Prostate gland (tissue), 2 donors: Measurements from ENCODE around the gene TBC1D16. TPM values are rescaled to one million over a fixed set of nuclear protein-coding genes. Genes with fewer than 3 reads are reported as not detected.

Source experiments
- DNase-seq: peaks from one replicate; pipeline ENCODE4 v3.0.0-alpha.2; 2019; ENCODE audit warnings: low spot score
- H3K27ac ChIP-seq, 2 donors: fragments of 200-600 bp; sonication (generic); 2 replicates each; pipeline ENCODE4 v1.5.1; 2017 to 2019
- H3K27me3 ChIP-seq: fragments of 200-600 bp; sonication (generic); replicated peaks from 2 replicates; pipeline ENCODE4 v1.5.1; 2019; ENCODE audit not compliant: insufficient read depth
- H3K36me3 ChIP-seq, 2 donors: fragments of 200-600 bp; sonication (generic); 1 replicate in 1 of 2; 2 replicates in 1 of 2; pipeline versions ENCODE4 v1.5.1 to v1.8.1; 2017 to 2019
- H3K4me1 ChIP-seq: fragments of 200-600 bp; sonication (generic); replicated peaks from 2 replicates; pipeline ENCODE4 v1.5.1; 2019
- H3K4me3 ChIP-seq, 2 donors: fragments of 200-600 bp; sonication (generic); 2 replicates each; pipeline ENCODE4 v1.5.1; 2017 to 2019
- H3K9me3 ChIP-seq: fragments of 200-600 bp; sonication (generic); 2 replicates; pipeline ENCODE4 v1.5.1; 2017
- CTCF ChIP-seq, 4 experiments: fragments of 200-600 bp in 2 of 4; fragments of 450-650 bp in 2 of 4; sonication (generic) in 2 of 4; IDR thresholded peaks; 1 replicate in 3 of 4; 2 replicates in 1 of 4; pipeline ENCODE4 v1.5.1; 2016 to 2019; ENCODE audit warnings: antibody characterized with exemption in 4 of 4, mild to moderate bottlenecking in 2 of 4, moderate library complexity in 2 of 4
- POLR2A ChIP-seq: fragments of 450-650 bp; IDR thresholded peaks from one replicate; pipeline ENCODE4 v1.6.1; 2016; ENCODE audit warnings: antibody characterized with exemption, mild to moderate bottlenecking
- POLR2AphosphoS5 ChIP-seq: sonication (generic); formaldehyde crosslinking; IDR thresholded peaks from one replicate; pipeline ENCODE4 v1.6.1; 2017; ENCODE audit warnings: antibody characterized with exemption
- WGBS: methylation state at CpG from one replicate; pipeline ENCODE4 v1.1.5; 2018; 5-methylcytosine and 5-hydroxymethylcytosine counted together
- intact Hi-C: fragments of 100-400 bp; cut with DNase I; formaldehyde crosslinking; loops from one replicate; pipeline ENCODE4 v1.14.2; 2022
- total RNA-seq, 2 donors: library from RNA; depleted of rRNA; stranded (reverse); fragments of >200 nt; gene quantifications; one replicate each; pipeline ENCODE4 v1.1.0, GENCODE V29; 2016

Gene TBC1D16
- total RNA-seq, 2 donors from 2014 or later = 29.1 to 41.9 TPM

DNA sequence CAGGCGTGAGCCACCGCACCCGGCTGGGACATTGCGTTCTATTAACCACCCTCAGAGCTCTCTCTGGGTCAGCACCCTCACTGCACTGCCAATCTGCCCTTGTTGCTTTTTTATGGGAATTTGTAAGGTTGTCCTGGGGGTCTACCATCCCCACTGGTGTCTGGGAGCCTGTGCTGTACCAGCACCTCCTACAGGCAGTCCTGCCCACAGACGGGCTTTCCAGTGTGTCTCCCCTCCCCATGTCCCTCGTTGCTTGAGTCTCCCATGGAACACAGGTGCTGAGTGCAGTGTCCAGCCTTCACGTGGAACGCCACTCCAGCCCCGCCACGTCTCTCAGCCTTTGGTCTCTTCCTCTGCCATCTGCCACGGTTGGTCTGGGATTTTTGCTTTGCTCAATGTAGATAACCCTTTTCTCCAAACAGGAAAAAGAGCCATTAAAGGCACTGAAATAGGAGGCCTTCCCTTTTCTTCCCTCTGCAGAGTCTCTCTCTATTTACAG lies 128.4 kb downstream of the TBC1D16 start:
- Histone ChIP-seq H3K4me3 (no peak overlapping the region), H3K27me3 (no peaks in the 10 kb centered on the region), H3K4me1 (no peaks in the 10 kb centered on the region), H3K27ac (no peak overlapping the region), H3K9me3 (no peaks in the 10 kb centered on the region), H3K36me3 (no peaks in the 10 kb centered on the region)
- DNase-seq = no peak
- intact Hi-C loops = no loop called here
- TF ChIP-seq CTCF (IDR thresholded peaks at IDR 0.05) (no peak), POLR2A (no peak), POLR2AphosphoS5 (no peak)
- WGBS = 84% methylated on average over 11 of the region's 11 CpGs

DNA sequence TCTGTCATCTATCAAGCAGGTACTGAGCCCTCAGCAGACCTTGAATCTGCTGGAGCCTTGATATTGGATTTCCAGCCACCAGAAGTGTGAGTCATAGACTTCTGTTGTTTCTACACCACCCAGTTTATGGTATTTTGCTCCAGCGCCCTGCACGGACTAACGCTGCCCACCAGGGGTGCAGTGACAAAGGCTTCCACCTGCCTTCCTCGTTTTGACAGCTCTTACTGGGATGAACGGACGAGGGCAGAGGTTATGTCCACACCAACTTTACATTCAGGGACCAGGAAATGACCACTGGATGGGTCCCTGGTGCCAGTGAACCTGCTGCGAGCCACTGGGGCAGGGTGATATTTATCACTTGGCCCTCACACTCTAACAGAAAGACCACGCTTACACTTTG lies 129.8 kb downstream of the TBC1D16 start:
- Histone ChIP-seq H3K27ac (no peak overlapping the region), H3K4me1 (no peaks in the 10 kb centered on the region), H3K9me3 (no peaks in the 10 kb centered on the region), H3K27me3 (no peaks in the 10 kb centered on the region), H3K36me3 (no peaks in the 10 kb centered on the region), H3K4me3 (no peak overlapping the region)
- TF ChIP-seq POLR2AphosphoS5 = no peak
- no peak for TF ChIP-seq POLR2A
- no peak for TF ChIP-seq CTCF (IDR thresholded peaks at IDR 0.05)
- intact Hi-C loops = no loop called here
- WGBS = 78% methylated on average over 8 of the region's 8 CpGs
- no peak for DNase-seq

- no peak for TF ChIP-seq POLR2AphosphoS5
- TF ChIP-seq CTCF (IDR thresholded peaks at IDR 0.05) = no peak
- no peak for TF ChIP-seq POLR2A
- no peaks in the 10 kb centered on the region for H3K36me3 ChIP-seq
- WGBS = 69% methylated on average over 9 of the region's 9 CpGs
- H3K9me3 ChIP-seq = no peaks in the 10 kb centered on the region
- no peak for DNase-seq
- H3K4me3 ChIP-seq = no peak overlapping the region
- intact Hi-C loops = no loop called here
- H3K27me3 ChIP-seq = no peaks in the 10 kb centered on the region
- H3K4me1 ChIP-seq = no peaks in the 10 kb centered on the region
- H3K27ac ChIP-seq = no peak overlapping the region
Measured at GRCh38 chr17:79904865-79905264, 130.8 kb downstream of the TBC1D16 start.

DNA sequence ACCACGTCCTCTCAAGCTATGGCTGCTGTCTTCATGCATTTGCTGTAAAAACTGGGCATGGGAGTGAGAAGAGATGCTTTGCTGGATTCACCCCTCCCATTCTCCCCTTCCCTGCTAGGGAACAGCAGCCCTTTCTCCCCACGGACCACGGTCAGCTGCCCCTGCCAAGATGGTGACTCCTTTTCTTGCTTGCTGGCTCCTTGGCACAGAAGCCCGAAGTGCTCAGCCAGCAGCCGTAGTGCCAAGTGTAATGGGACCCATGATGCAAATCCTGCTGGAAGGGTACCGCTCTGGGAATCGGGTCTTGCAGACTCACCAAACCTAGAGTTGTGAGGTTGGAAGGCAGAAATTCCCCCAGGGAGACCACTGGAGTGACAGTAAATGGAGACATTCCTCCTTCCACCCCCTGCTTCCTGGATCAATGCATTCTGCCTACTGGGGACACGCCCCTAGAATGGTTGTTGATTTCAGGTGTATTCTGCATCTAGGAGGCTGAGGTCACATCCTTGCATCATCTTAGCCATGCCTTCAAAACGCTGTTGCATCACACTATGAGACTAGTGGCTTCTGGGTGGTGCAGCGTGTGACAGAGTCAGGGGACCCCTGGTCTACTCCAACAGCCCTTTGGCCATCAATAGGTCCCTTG lies 133.4 kb downstream of the TBC1D16 start:
- WGBS = 77% methylated on average over 10 of the region's 10 CpGs

More for the DNA sequence above, 133.4 kb downstream of the TBC1D16 start:
- no peak overlapping the region for H3K27ac ChIP-seq
- no peak overlapping the region for H3K4me3 ChIP-seq
- H3K4me1 ChIP-seq = no peaks in the 10 kb centered on the region
- DNase-seq = no peak
- intact Hi-C loops = no loop called here
- TF ChIP-seq POLR2A = no peak
- no peak for TF ChIP-seq POLR2AphosphoS5
- TF ChIP-seq CTCF (IDR thresholded peaks at IDR 0.05) = no peak
- no peaks in the 10 kb centered on the region for H3K27me3 ChIP-seq
- H3K9me3 ChIP-seq = no peaks in the 10 kb centered on the region
- no peaks in the 10 kb centered on the region for H3K36me3 ChIP-seq
